ENCODE results near the gene VRK1.

DNA sequence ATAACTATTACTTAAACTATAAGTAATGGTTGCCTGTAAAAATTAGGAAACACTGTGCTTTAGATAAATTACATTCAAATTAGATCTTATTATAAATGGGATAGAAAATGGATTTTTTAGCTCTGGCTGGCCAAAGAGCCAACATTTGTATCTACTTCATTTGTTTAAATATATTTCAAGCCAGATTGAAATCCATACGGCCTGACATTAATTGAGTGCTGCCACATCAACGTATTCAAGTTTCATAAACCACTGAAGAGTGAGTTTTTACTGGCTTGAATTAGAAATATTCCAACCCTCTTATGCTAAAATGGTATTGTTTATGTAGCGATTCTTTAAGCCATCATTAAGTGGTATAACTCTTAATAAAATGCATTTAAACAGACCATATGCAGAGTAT is 133.3 kb downstream of the VRK1 start:
- TF ChIP-seq CTCF (IDR thresholded peaks at IDR 0.05; ENCODE audit: low read depth, low read length, missing input control), result no peak
- TF ChIP-seq, protein P1, sequence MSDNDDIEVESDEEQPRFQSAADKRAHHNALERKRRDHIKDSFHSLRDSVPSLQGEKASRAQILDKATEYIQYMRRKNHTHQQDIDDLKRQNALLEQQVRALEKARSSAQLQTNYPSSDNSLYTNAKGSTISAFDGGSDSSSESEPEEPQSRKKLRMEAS (IDR thresholded peaks at IDR 0.05), result no peak
- no peak for TF ChIP-seq JUND (IDR thresholded peaks at IDR 0.05)
- TF ChIP-seq, protein P2, sequence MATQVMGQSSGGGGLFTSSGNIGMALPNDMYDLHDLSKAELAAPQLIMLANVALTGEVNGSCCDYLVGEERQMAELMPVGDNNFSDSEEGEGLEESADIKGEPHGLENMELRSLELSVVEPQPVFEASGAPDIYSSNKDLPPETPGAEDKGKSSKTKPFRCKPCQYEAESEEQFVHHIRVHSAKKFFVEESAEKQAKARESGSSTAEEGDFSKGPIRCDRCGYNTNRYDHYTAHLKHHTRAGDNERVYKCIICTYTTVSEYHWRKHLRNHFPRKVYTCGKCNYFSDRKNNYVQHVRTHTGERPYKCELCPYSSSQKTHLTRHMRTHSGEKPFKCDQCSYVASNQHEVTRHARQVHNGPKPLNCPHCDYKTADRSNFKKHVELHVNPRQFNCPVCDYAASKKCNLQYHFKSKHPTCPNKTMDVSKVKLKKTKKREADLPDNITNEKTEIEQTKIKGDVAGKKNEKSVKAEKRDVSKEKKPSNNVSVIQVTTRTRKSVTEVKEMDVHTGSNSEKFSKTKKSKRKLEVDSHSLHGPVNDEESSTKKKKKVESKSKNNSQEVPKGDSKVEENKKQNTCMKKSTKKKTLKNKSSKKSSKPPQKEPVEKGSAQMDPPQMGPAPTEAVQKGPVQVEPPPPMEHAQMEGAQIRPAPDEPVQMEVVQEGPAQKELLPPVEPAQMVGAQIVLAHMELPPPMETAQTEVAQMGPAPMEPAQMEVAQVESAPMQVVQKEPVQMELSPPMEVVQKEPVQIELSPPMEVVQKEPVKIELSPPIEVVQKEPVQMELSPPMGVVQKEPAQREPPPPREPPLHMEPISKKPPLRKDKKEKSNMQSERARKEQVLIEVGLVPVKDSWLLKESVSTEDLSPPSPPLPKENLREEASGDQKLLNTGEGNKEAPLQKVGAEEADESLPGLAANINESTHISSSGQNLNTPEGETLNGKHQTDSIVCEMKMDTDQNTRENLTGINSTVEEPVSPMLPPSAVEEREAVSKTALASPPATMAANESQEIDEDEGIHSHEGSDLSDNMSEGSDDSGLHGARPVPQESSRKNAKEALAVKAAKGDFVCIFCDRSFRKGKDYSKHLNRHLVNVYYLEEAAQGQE (IDR thresholded peaks at IDR 0.05), result no peak
- no peak for TF ChIP-seq FOXA1 (IDR thresholded peaks at IDR 0.05)
- TF ChIP-seq, protein P3, sequence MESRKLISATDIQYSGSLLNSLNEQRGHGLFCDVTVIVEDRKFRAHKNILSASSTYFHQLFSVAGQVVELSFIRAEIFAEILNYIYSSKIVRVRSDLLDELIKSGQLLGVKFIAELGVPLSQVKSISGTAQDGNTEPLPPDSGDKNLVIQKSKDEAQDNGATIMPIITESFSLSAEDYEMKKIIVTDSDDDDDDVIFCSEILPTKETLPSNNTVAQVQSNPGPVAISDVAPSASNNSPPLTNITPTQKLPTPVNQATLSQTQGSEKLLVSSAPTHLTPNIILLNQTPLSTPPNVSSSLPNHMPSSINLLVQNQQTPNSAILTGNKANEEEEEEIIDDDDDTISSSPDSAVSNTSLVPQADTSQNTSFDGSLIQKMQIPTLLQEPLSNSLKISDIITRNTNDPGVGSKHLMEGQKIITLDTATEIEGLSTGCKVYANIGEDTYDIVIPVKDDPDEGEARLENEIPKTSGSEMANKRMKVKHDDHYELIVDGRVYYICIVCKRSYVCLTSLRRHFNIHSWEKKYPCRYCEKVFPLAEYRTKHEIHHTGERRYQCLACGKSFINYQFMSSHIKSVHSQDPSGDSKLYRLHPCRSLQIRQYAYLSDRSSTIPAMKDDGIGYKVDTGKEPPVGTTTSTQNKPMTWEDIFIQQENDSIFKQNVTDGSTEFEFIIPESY (IDR thresholded peaks at IDR 0.05), result no peak
- TF ChIP-seq RAD21 (IDR thresholded peaks at IDR 0.05), result no peak
- no peak for TF ChIP-seq SP1 (IDR thresholded peaks at IDR 0.05)
- no peak for TF ChIP-seq GABPA (IDR thresholded peaks at IDR 0.05 in 1 of 2, conservative IDR thresholded peaks at IDR 0.05 in 1 of 2)
- no peak for TF ChIP-seq HNF4G (IDR thresholded peaks at IDR 0.05)
- no peak for TF ChIP-seq HNF4A (conservative IDR thresholded peaks at IDR 0.05)
- no peak for TF ChIP-seq EGR1 (IDR thresholded peaks at IDR 0.05; ENCODE audit: low read depth in 2 of 2)
- TF ChIP-seq YY1 (IDR thresholded peaks at IDR 0.05), result no peak
- no peak for TF ChIP-seq TAF1 (conservative IDR thresholded peaks at IDR 0.05)

Data from liver (tissue), 3 donors.